ENCODE measurements around the gene ARHGAP31.

Gene ARHGAP31

DNA sequence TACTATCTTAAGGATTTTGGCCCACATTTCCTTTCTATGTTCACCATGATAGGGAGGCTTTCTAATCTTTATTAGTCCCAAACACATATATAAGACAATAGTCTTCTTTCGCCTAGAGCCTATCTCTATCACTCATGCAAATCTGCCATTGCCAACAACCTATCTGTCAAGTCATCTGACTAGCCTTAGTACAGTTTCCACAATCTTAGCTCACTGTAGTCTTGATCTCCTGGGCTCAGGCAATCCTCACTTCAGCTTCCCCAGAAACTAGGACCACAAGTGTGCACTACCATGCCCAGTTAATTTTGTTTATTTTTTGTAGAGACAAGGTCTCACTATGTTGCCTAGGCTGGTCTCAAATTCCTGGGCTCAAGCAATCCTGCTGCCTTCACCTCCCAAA lies 162.3 kb downstream of the ARHGAP31 start:
- no peak overlapping the region for H3K4me3 ChIP-seq (ENCODE audit: low read length)
- TF ChIP-seq, protein P1, sequence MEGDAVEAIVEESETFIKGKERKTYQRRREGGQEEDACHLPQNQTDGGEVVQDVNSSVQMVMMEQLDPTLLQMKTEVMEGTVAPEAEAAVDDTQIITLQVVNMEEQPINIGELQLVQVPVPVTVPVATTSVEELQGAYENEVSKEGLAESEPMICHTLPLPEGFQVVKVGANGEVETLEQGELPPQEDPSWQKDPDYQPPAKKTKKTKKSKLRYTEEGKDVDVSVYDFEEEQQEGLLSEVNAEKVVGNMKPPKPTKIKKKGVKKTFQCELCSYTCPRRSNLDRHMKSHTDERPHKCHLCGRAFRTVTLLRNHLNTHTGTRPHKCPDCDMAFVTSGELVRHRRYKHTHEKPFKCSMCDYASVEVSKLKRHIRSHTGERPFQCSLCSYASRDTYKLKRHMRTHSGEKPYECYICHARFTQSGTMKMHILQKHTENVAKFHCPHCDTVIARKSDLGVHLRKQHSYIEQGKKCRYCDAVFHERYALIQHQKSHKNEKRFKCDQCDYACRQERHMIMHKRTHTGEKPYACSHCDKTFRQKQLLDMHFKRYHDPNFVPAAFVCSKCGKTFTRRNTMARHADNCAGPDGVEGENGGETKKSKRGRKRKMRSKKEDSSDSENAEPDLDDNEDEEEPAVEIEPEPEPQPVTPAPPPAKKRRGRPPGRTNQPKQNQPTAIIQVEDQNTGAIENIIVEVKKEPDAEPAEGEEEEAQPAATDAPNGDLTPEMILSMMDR (conservative IDR thresholded peaks at IDR 0.05; ENCODE audit: low read length): no peak
- DNase-seq (ENCODE audit: low read depth): no peak

DNA sequence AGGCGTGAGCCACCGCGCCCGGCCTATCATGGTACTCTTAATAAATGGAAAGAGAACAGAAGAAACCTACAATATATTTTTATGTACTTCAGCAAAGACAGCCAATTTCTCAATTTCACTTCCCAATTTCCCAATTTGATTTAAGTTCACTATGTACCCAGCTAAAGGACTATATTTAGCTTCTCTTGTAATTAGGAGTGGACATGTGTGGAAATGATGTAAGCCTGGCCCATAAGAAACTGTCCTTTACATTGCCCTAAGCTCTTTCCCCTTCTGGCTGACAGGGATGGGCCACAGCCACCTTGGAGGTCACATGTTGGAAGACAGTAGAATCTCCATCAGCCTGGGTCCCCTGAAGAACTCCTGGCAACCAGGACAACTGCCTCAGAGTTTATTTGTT lies 163.1 kb downstream of the ARHGAP31 start:
- DNase-seq (ENCODE audit: low read depth): no peak
- TF ChIP-seq, protein P1 (conservative IDR thresholded peaks at IDR 0.05; ENCODE audit: low read length): no peak
- no peak overlapping the region for H3K4me3 ChIP-seq (ENCODE audit: low read length)

- peak within 1 kb of the TSS; percentile 99 for H3K4me3 ChIP-seq (ENCODE audit: low read length)
- DNase-seq (ENCODE audit: low read depth): peak; percentile 98
- TF ChIP-seq, protein P1 (conservative IDR thresholded peaks at IDR 0.05; ENCODE audit: low read length): 0 out of 2 replicates have a peak, but pooled peaks have one; percentile 6
Measured at GRCh38 chr3:119463171-119464169, 169.3 kb downstream of the ARHGAP31 start, which contains the start of gene TMEM39A. TMEM39A (minus strand) TSS chr3:119463615; CDS start chr3:119462074, 1,541 bp downstream.

GRCh38 chr3:119468041-119468440 lies 173.9 kb downstream of the ARHGAP31 start:
- no peak overlapping the region; the same call in 1 of the 2 replicates for H3K4me3 ChIP-seq (ENCODE audit: low read length)
- TF ChIP-seq, protein P1 (conservative IDR thresholded peaks at IDR 0.05; ENCODE audit: low read length): no peak
- DNase-seq (ENCODE audit: low read depth): no peak

DNA sequence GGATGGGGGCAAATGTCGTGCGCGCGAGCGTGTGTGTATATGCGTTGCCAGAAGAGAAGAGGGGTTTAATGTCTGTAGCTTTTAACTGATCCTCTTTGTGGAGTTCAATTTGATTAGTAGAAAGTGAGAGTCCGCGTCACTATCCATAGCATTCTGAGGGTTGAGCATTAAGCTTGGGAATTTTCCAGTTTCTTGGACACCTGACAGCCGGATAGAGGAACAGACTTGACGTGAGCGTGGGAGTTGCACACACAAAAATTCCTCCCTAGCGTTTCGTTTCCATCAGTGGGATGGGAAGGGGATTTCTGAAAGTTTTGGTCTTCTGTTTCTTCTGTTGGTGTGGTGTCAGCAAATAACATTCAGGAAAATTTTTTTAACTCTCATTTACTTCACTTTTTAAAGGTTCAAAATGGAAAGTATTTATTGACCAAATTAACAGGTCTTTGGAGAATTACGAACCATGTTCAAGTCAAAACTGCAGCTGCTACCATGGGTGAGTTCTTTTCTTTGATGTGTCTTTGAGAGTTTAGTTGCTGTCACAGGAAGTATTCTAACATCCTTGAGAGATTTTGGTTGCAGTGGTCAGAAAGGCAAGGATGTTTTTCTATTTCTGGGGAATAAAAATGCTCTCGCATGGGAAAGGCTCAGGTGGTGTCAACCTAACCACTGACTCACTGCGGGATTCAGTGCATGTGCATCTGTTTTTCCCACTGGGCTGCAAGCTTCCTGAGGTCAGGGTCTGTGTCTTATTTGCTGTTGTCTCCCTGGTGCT lies 175.4 kb downstream of the ARHGAP31 start:
- peak; percentile 12 for DNase-seq (ENCODE audit: low read depth)
- peak overlapping the region; percentile 86 for H3K4me3 ChIP-seq (ENCODE audit: low read length)
- TF ChIP-seq, protein P1 (conservative IDR thresholded peaks at IDR 0.05; ENCODE audit: low read length): no peak

Measured in AG10803 (cell line).